Neural crest cell (in vitro differentiated cells): ENCODE results near the gene TMEM229B. TPM values are rescaled to one million over a fixed set of nuclear protein-coding genes. Genes with fewer than 3 reads are reported as not detected.
A peak's percentile ranks its signal among the peaks of the same experiment; 100 is the strongest.

Experiments
- DNase-seq: peaks from one replicate; pipeline ENCODE4 v3.0.0; 2021; ENCODE audit warnings: low read depth, mixed read lengths, low spot score
- H3K27ac Mint-ChIP-seq: one replicate; pipeline ENCODE4 v1.8.0; 2021; ENCODE audit warnings: mild to moderate bottlenecking, mixed read lengths; ENCODE audit not compliant: unreplicated experiment
- H3K27me3 Mint-ChIP-seq: 2 replicates; pipeline ENCODE4 v1.8.0; 2021; ENCODE audit warnings: low read depth, mild to moderate bottlenecking, mixed read lengths
- H3K36me3 Mint-ChIP-seq: 2 replicates; pipeline ENCODE4 v1.8.0; 2021; ENCODE audit warnings: low read depth, mild to moderate bottlenecking, mixed read lengths
- H3K4me1 Mint-ChIP-seq: 2 replicates; pipeline ENCODE4 v1.8.0; 2021; ENCODE audit warnings: mixed read lengths
- H3K4me3 Mint-ChIP-seq: one replicate; pipeline ENCODE4 v1.8.0; 2021; ENCODE audit warnings: mild to moderate bottlenecking, mixed read lengths
- H3K9me3 Mint-ChIP-seq: 2 replicates; pipeline ENCODE4 v1.8.0; 2021; ENCODE audit warnings: mixed read lengths
- total RNA-seq: library from RNA; stranded (reverse); gene quantifications from 2 replicates; pipeline ENCODE4 v1.2.1, GENCODE V29; 2021
- TF ChIP-seq, protein P1 (sequence below): fragments of 200-600 bp; sonication (generic); conservative IDR thresholded peaks from 2 replicates; pipeline ENCODE4 v1.5.0; 2021; ENCODE audit warnings: antibody characterized with exemption, mild to moderate bottlenecking

TMEM229B gene
- total RNA-seq, 1 donor from 2014 or later: 5.2 TPM

DNA sequence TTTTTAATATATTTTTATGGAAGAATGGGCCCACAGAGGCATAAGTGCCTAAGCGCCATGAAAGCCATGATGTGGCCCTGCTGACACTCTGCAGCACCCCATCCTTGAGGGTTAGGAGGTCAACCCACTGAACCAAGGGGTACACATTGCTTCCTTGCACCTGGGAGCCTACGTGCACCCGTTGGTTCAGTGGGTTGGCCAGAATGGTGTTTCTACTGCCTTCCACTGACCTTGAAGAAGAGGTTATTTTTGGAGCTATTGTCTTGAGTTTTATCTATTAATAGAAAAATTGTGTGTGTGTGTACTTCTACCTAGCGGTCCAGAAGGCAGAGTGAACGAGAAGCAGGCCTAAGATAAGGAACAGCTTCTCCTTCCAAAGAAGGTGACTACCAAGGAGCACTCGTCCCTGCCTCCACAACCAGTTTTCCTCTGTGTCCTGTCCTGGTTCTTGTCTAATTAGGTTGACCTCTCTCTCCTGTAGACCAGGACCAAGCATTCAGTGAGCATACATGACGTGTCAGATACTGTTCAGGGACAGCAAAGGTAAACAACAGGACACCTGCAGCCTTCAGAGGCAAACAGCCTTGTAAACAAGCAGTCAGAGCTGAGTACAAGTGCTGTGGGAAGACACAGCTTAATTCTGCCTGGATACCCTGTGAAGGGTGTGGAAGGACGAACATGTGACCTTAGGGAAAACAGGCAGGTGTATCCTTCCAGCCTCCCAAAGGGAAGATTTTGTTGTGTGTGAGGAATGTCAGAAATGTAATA lies 46.2 kb downstream of the TMEM229B start:
- H3K27me3 Mint-ChIP-seq: no peaks in the 10 kb centered on the region
- DNase-seq: no peak
- no peak overlapping the region for H3K27ac Mint-ChIP-seq
- no peak overlapping the region for H3K4me3 Mint-ChIP-seq
- no peaks in the 10 kb centered on the region for H3K36me3 Mint-ChIP-seq
- no peaks in the 10 kb centered on the region for H3K9me3 Mint-ChIP-seq
- peaks cover 7% of the 10 kb centered on the region for H3K4me1 Mint-ChIP-seq
- TF ChIP-seq, protein P1, sequence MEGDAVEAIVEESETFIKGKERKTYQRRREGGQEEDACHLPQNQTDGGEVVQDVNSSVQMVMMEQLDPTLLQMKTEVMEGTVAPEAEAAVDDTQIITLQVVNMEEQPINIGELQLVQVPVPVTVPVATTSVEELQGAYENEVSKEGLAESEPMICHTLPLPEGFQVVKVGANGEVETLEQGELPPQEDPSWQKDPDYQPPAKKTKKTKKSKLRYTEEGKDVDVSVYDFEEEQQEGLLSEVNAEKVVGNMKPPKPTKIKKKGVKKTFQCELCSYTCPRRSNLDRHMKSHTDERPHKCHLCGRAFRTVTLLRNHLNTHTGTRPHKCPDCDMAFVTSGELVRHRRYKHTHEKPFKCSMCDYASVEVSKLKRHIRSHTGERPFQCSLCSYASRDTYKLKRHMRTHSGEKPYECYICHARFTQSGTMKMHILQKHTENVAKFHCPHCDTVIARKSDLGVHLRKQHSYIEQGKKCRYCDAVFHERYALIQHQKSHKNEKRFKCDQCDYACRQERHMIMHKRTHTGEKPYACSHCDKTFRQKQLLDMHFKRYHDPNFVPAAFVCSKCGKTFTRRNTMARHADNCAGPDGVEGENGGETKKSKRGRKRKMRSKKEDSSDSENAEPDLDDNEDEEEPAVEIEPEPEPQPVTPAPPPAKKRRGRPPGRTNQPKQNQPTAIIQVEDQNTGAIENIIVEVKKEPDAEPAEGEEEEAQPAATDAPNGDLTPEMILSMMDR: no peak

DNA sequence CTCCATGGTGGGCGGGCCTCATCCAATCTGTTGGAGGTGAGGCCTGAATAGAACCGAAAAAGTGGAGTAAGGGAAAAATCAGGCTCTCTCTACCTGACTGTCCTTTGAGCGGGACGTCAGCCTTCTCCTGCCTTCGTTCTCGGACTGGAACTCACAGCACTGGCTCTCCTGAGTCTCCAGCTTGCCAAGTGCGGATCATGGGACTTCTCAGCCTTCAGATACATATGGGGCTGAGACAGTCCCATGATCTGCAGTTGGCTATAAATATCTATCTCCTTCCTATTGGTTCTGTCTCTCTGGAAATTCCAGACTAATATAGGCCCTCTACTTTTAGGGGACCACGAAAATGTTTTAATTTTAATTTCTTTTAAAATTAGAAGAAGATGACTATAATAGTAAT lies 46.8 kb downstream of the TMEM229B start:
- Mint-ChIP-seq H3K4me3 (no peak overlapping the region), H3K36me3 (no peaks in the 10 kb centered on the region), H3K27me3 (peaks cover 3% of the 10 kb centered on the region), H3K9me3 (no peaks in the 10 kb centered on the region), H3K27ac (no peak overlapping the region), H3K4me1 (peaks cover 7% of the 10 kb centered on the region)
- TF ChIP-seq, protein P1: no peak
- DNase-seq: no peak

DNA sequence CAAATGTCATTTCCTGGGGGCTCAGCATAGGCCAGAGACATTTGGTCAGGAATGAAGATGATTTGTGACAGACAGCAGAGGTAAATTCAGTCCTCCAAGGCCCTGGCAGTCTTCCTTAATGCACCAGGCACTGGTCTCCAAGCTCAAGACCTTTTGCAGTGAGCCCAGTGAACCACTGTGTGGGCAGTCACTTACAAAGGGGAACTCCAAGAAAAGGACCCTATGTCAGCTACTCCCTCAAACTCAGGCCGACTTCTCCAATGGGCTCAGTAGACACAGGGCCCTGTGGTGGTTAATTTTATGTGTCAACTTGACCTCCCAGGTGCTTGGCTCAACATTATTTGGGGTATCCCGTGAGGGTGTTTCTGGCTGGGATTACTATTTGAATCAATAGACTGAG lies 47.3 kb downstream of the TMEM229B start:
- no peaks in the 10 kb centered on the region for H3K36me3 Mint-ChIP-seq
- no peaks in the 10 kb centered on the region for H3K9me3 Mint-ChIP-seq
- no peak for DNase-seq
- no peak overlapping the region for H3K4me3 Mint-ChIP-seq
- peaks cover 4% of the 10 kb centered on the region for H3K4me1 Mint-ChIP-seq
- peak overlapping the region; percentile 12 for H3K27ac Mint-ChIP-seq
- TF ChIP-seq, protein P1: no peak
- H3K27me3 Mint-ChIP-seq: peaks cover 3% of the 10 kb centered on the region

DNA sequence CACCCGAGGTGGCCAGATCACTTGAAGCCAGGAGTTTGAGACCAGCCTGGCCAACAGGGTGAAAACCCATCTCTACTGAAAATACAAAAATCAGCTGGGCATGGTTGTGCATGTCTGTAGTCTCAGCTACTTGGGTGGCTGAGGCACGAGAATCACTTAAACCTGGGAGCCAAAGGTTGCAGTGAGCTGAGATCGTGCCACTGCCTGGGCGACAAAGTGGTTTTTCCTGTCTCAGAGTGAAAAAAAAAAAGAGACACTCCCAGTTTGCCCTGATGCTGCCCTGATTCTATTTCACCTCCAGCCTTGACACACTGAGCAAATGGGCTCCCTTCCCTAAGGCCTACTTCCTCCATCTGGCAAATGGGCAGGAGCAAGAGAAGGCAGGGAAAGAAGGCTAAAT lies 48.0 kb downstream of the TMEM229B start:
- DNase-seq: no peak
- TF ChIP-seq, protein P1: no peak
- H3K27ac Mint-ChIP-seq: no peak overlapping the region
- no peak overlapping the region for H3K4me3 Mint-ChIP-seq
- H3K4me1 Mint-ChIP-seq: no peaks in the 10 kb centered on the region
- H3K36me3 Mint-ChIP-seq: no peaks in the 10 kb centered on the region
- peaks cover 3% of the 10 kb centered on the region for H3K27me3 Mint-ChIP-seq
- H3K9me3 Mint-ChIP-seq: no peaks in the 10 kb centered on the region

DNA sequence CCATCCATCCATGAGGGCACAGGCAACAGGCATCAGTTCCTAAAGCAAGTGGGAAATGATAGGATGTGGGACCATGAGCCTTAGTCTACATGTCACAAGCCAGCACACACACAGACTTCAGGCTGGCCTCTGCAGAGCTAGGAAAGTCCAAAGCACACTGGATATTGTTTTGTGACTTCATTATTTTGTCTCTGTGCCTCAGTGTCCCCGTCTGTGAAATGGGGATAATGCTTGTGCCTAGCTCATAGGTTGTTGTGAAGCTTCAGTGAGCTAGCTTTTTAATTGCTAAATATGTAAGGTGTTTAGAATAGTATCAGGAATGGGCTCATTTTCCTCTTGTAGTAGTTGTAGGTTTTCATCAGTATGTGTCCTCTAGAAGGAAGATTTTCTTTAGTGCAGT lies 49.6 kb downstream of the TMEM229B start:
- no peaks in the 10 kb centered on the region for H3K36me3 Mint-ChIP-seq

More for the DNA sequence above, 49.6 kb downstream of the TMEM229B start:
- Mint-ChIP-seq H3K4me3 (no peak overlapping the region), H3K27me3 (peaks cover 3% of the 10 kb centered on the region), H3K4me1 (no peaks in the 10 kb centered on the region), H3K9me3 (no peaks in the 10 kb centered on the region), H3K27ac (no peak overlapping the region)
- no peak for DNase-seq
- TF ChIP-seq, protein P1: no peak
